ENCODE measurements around the gene HOXA5. TPM values are rescaled to one million over a fixed set of nuclear protein-coding genes. Genes with fewer than 3 reads are reported as not detected.
A peak's percentile ranks its signal among the peaks of the same experiment; 100 is the strongest.

Gene HOXA5
- total and polyA plus RNA-seq, 8 donors, result 0.24 to 1.4 (median 0.81) TPM; not detected in 1

- TF ChIP-seq CTCF (IDR thresholded peaks at IDR 0.05), result no peak
- DNase-seq (peak in 3 of 6 donors; percentile 62 to 77 (median 70)), ATAC-seq (peak in 2 of 4 donors; percentile 22 to 45), FAIRE-seq (no peak)
- Histone ChIP-seq H3K27me3 (peaks cover 10 to 73% (median 27%) of the 10 kb centered on the region in 4 donors), H3K27ac (no peak within 1 kb of the TSS), H3K36me3 (no peaks in the 10 kb centered on the region), H3K9me3 (no peaks in the 10 kb centered on the region), H3K4me3 (peak within 1 kb of the TSS in 3 of 4 donors; percentile 5 to 37 (median 24)), H3K4me1 (peaks cover 0 to 15% (median 4%) of the 10 kb centered on the region in 3 donors)
- intact Hi-C loops (cut with DNase I), result no loop called here
- WGBS, 2 donors, result 9% methylated on average over 62 to 63 of the region's 63 CpGs
Observed at GRCh38 chr7:27147199-27148030, 3.9 kb upstream of the HOXA5 start, which contains the start of gene HOXA6. Gene HOXA6, minus strand, starts transcription at chr7:27147774. Its CDS starts 25 bp downstream, at chr7:27147749.

- no peak overlapping the region for H3K4me3 ChIP-seq
- no peak for DNase-seq
- no peaks in the 10 kb centered on the region for H3K36me3 ChIP-seq
- intact Hi-C loops (cut with DNase I), result no loop called here
- FAIRE-seq, result no peak
- TF ChIP-seq CTCF (IDR thresholded peaks at IDR 0.05), result no peak
- no peak overlapping the region for H3K27ac ChIP-seq
- ATAC-seq, result no peak
- peaks cover 0 to 15% (median 4%) of the 10 kb centered on the region in 3 donors for H3K4me1 ChIP-seq
- H3K9me3 ChIP-seq, result no peaks in the 10 kb centered on the region
- H3K27me3 ChIP-seq, result peaks cover 13 to 77% (median 25%) of the 10 kb centered on the region in 4 donors
- WGBS, 2 donors, result 33 to 35% methylated on average over 5 of the region's 5 CpGs
Observed at GRCh38 chr7:27146491-27147198, 3.2 kb upstream of the HOXA5 start.

GRCh38 chr7:27145914-27146412 lies 2.5 kb upstream of the HOXA5 start:
- FAIRE-seq (no peak), DNase-seq (no peak), ATAC-seq (no peak)
- TF ChIP-seq CTCF (IDR thresholded peaks at IDR 0.05), result no peak
- Histone ChIP-seq H3K9me3 (no peaks in the 10 kb centered on the region), H3K27ac (no peak overlapping the region), H3K4me1 (peaks cover 0 to 11% (median 4%) of the 10 kb centered on the region in 3 donors), H3K36me3 (no peaks in the 10 kb centered on the region), H3K4me3 (no peak overlapping the region), H3K27me3 (peaks cover 15 to 76% (median 26%) of the 10 kb centered on the region in 4 donors)
- intact Hi-C loops (cut with DNase I), result no loop called here
- 26% methylated on average over 11 of the region's 11 CpGs for WGBS, 2 donors

- peak in 1 of 6 donors; percentile 48 for DNase-seq
- Histone ChIP-seq H3K4me3 (no peak overlapping the region), H3K27ac (no peak overlapping the region), H3K27me3 (peaks cover 14 to 81% (median 29%) of the 10 kb centered on the region in 4 donors), H3K36me3 (no peaks in the 10 kb centered on the region), H3K9me3 (no peaks in the 10 kb centered on the region), H3K4me1 (peaks cover 0 to 5% (median 4%) of the 10 kb centered on the region in 3 donors)
- no peak for ATAC-seq
- FAIRE-seq, result no peak
- WGBS, 2 donors, result 20 to 21% methylated on average over 47 of the region's 47 CpGs
- intact Hi-C loops (cut with DNase I), result no loop called here
- TF ChIP-seq CTCF (IDR thresholded peaks at IDR 0.05), result no peak
Observed at GRCh38 chr7:27145165-27145913, 1.9 kb upstream of the HOXA5 start.
